ENCODE measurements around the gene ARRDC3.
A peak's percentile ranks its signal among the peaks of the same experiment; 100 is the strongest.
"Not testable (repeated sequence)": the region's sequence is repeated elsewhere in the genome, so short reads cannot be mapped to it uniquely, and the experiment has no call there.

The ARRDC3 gene

DNA sequence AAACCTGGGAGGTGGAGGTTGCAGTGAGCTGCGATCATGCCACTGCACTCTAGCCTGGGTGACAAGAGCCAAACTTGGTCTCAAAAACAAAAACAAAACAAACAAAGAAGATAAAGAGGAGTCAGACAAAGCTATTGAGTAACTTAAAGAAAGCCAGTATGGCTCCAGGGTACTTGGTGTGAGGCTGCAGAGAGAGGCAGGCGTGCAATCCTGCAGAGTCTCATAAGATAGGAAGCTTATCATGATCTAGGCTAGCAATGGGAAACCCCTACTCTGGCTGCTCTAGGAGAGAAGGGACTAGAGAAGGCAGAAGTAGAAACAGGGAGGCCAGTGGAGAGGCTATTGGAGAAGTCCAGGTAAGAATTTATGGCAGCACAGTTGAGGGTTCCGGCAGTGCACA is 42.0 kb downstream of the ARRDC3 start:
- TF ChIP-seq, protein P1, sequence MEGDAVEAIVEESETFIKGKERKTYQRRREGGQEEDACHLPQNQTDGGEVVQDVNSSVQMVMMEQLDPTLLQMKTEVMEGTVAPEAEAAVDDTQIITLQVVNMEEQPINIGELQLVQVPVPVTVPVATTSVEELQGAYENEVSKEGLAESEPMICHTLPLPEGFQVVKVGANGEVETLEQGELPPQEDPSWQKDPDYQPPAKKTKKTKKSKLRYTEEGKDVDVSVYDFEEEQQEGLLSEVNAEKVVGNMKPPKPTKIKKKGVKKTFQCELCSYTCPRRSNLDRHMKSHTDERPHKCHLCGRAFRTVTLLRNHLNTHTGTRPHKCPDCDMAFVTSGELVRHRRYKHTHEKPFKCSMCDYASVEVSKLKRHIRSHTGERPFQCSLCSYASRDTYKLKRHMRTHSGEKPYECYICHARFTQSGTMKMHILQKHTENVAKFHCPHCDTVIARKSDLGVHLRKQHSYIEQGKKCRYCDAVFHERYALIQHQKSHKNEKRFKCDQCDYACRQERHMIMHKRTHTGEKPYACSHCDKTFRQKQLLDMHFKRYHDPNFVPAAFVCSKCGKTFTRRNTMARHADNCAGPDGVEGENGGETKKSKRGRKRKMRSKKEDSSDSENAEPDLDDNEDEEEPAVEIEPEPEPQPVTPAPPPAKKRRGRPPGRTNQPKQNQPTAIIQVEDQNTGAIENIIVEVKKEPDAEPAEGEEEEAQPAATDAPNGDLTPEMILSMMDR (IDR thresholded peaks at IDR 0.05; ENCODE audit: low read depth, low read length) = no peak

GRCh38 chr5:91340532-91340931 is 42.6 kb downstream of the ARRDC3 start:
- no peak for DNase-seq (ENCODE audit: extremely low read depth, low read depth)
- TF ChIP-seq, protein P1 (IDR thresholded peaks at IDR 0.05; ENCODE audit: low read depth, low read length) = no peak

More for the DNA sequence above, 42.0 kb downstream of the ARRDC3 start:
- no peak for DNase-seq (ENCODE audit: extremely low read depth, low read depth)

GRCh38 chr5:91339063-91339705 is 43.9 kb downstream of the ARRDC3 start:
- TF ChIP-seq, protein P1 (IDR thresholded peaks at IDR 0.05; ENCODE audit: low read depth, low read length) = no peak
- peak; percentile 73 for DNase-seq (ENCODE audit: extremely low read depth, low read depth)

- DNase-seq (ENCODE audit: extremely low read depth, low read depth) = no peak
- TF ChIP-seq, protein P1 (IDR thresholded peaks at IDR 0.05; ENCODE audit: low read depth, low read length) = no peak
Observed at GRCh38 chr5:91332267-91333045, 50.7 kb downstream of the ARRDC3 start.

GRCh38 chr5:91331705-91332104 is 51.4 kb downstream of the ARRDC3 start:
- TF ChIP-seq, protein P1 (IDR thresholded peaks at IDR 0.05; ENCODE audit: low read depth, low read length) = no peak
- no peak for DNase-seq (ENCODE audit: extremely low read depth, low read depth)

DNA sequence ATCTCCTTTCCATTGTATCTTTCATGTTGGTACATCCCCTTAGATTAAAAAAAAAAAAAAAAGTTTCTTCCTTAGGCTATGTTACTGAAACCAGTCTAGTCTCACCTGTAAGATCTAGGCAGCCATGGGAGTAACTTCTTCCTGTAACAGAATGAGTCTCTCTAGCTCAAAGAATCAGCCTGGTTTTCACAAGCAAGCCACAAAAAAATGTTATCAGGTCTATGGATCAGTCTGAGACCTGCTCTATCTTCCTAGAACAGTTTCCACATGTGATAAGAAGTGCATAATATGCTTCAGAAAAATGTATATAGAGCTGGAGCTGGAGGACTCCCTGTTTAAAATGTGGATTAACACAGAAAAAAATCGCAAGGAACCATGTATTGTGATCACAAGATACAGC is 53.8 kb downstream of the ARRDC3 start:
- DNase-seq (ENCODE audit: extremely low read depth, low read depth) = no peak
- TF ChIP-seq, protein P1 (IDR thresholded peaks at IDR 0.05; ENCODE audit: low read depth, low read length) = no peak

DNA sequence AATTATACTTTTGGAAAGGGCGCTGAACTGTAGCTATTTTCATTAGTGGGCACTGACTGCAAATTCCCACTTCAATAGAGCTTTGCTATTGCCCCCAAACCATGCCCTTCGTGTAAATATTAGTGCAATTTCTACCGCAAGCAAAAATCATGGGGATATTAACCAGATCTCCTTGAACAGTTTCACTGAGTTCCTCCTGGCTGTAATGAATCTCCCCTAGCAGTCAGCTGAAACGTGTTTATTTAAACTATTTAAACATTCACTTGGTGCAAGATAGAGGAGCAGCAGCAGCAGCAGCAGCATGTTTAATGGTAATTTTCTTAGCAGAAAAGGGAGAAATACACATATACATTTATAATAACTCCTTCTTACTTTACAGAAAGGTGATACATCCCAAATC is 54.4 kb downstream of the ARRDC3 start:
- TF ChIP-seq, protein P1 (IDR thresholded peaks at IDR 0.05; ENCODE audit: low read depth, low read length) = no peak
- DNase-seq (ENCODE audit: extremely low read depth, low read depth) = no peak

DNA sequence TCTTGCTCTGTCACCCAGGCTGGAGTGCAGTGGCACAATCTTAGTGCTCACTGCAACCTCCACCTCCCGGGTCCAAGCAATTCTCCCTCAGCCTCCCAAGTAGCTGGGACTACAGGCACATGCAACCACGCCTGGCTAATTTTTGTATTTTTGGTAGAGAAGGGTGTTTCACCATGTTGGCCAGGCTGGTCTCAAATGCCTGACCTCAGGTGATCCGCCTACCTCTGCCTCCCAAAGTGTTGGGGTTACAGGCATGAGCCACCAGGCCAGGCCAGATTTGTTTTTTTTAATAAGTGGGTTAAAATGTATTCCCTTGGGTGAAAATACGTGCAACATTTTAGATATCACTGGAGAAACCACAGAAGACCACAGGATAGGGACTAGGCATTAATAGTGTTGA is 60.1 kb downstream of the ARRDC3 start:
- not testable (repeated sequence) for DNase-seq (ENCODE audit: extremely low read depth, low read depth)
